HCT116 (cell line): ENCODE data around the gene SCAMP1. TPM values are rescaled to one million over a fixed set of nuclear protein-coding genes. Genes with fewer than 3 reads are reported as not detected.

Source experiments
- ATAC-seq: fragments of 200-7000 bp; cut with Tn5 transposase; 2 replicates; pipeline ENCODE4 v1.9.1; 2020; ENCODE audit warnings: mild to moderate bottlenecking, moderate library complexity
- BruUV-seq: library from RNA; stranded (reverse); fragments of 400-500 nt; replicated peaks from 2 replicates; lab custom pipeline; 2021; lab: Mats Ljungman, UMichigan
- CTCF ChIA-PET: fragments of 300-600 bp; sonication (Branson Sonifier 250); formaldehyde crosslinking; loops from one replicate; lab custom pipeline; 2021; ENCODE audit warnings: antibody characterized with exemption; lab: Charles Lee
- POLR2A ChIA-PET: fragments of 300-600, 350-600 bp; sonication (Branson Sonifier 250); formaldehyde crosslinking; loops from one replicate; lab custom pipeline; 2021; ENCODE audit warnings: antibody characterized with exemption; lab: Charles Lee
- RAD21 ChIA-PET, 2 experiments: fragments of 300-600 bp; sonication (Branson Sonifier 250); formaldehyde crosslinking; loops; one replicate each; lab custom pipeline; 2023; ENCODE audit warnings: low total read pairs in 2 of 2; ENCODE audit not compliant: uncharacterized antibody in 2 of 2, unreplicated experiment in 2 of 2, low non-redundant PET in 1 of 2; lab: Charles Lee
- DNase-seq: peaks from one replicate; pipeline ENCODE4 v3.0.0-alpha.2; 2010; ENCODE audit warnings: low read depth, low spot score
- H2AFZ ChIP-seq: fragments of 200-600 bp; shearing (Covaris generic), sonication (generic); 2 replicates; pipeline ENCODE4 v1.6.1; 2017; ENCODE audit warnings: low read depth, mixed run types, mixed read lengths, antibody characterized with exemption, low read length; ENCODE audit not compliant: poor library complexity, severe bottlenecking
- H3K27ac ChIP-seq: 2 replicates; pipeline ENCODE4 v1.5.1; 2012; ENCODE audit warnings: low read depth, low read length
- H3K27me3 ChIP-seq: fragments of 200-600 bp; sonication (generic); 2 replicates; pipeline ENCODE4 v1.6.1; 2016; ENCODE audit warnings: mixed run types, low read length, mixed read lengths; ENCODE audit not compliant: insufficient read depth
- H3K36me3 ChIP-seq, 2 experiments: fragments of 200-500 bp in 1 of 2; fragments of 200-600 bp in 1 of 2; sonication (Bioruptor generic) in 1 of 2; sonication (generic) in 1 of 2; 2 replicates each; pipeline versions ENCODE4 v1.5.1 to v1.6.1; 2014 to 2016; ENCODE audit warnings: low read length in 2 of 2, inconsistent platforms in 1 of 2, mixed read lengths in 1 of 2, mixed run types in 1 of 2; ENCODE audit not compliant: insufficient read depth in 2 of 2, control insufficient read depth in 1 of 2
- H3K4me1 ChIP-seq, 2 experiments: fragments of 200-600 bp in 1 of 2; sonication (generic) in 1 of 2; 2 replicates each; pipeline versions ENCODE4 v1.5.1 to v1.6.1; 2012 to 2017; ENCODE audit warnings: low read length in 2 of 2, inconsistent platforms in 1 of 2, mild to moderate bottlenecking in 1 of 2, mixed read lengths in 1 of 2, mixed run types in 1 of 2, moderate library complexity in 1 of 2; ENCODE audit not compliant: insufficient read depth in 2 of 2, control insufficient read depth in 1 of 2
- H3K4me2 ChIP-seq: fragments of 200-600 bp; sonication (generic); 2 replicates; pipeline ENCODE4 v1.6.1; 2017; ENCODE audit warnings: mixed run types, low read length, mixed read lengths
- H3K4me3 ChIP-seq, 2 experiments: fragments of 200-600 bp in 1 of 2; sonication (generic) in 1 of 2; replicated peaks in 1 of 2; 2 replicates each; pipeline ENCODE4 v1.5.1; 2011 to 2016; ENCODE audit warnings: low read length in 2 of 2, control low read depth in 1 of 2, low read depth in 1 of 2, mild to moderate bottlenecking in 1 of 2, mixed read lengths in 1 of 2, mixed run types in 1 of 2
- H3K79me2 ChIP-seq: fragments of 200-600 bp; sonication (generic); 2 replicates; pipeline ENCODE4 v1.6.1; 2017; ENCODE audit warnings: mild to moderate bottlenecking, mixed run types, low read length, moderate library complexity, mixed read lengths; ENCODE audit not compliant: insufficient read depth
- H3K9ac ChIP-seq: fragments of 200-600 bp; sonication (generic); 2 replicates; pipeline ENCODE4 v1.6.1; 2016; ENCODE audit warnings: low read length, mixed read lengths
- H3K9me2 ChIP-seq: fragments of 200-600 bp; sonication (generic), shearing (Covaris generic); 2 replicates; pipeline ENCODE4 v1.6.1; 2017; ENCODE audit warnings: mixed run types, mild to moderate bottlenecking, moderate library complexity; ENCODE audit not compliant: insufficient read depth
- H3K9me3 ChIP-seq, 2 experiments: fragments of 200-500 bp in 1 of 2; fragments of 200-600 bp in 1 of 2; sonication (Bioruptor generic) in 1 of 2; sonication (generic) in 1 of 2; 2 replicates each; pipeline ENCODE4 v1.6.1; 2014 to 2017; ENCODE audit warnings: low read length in 2 of 2, mixed read lengths in 2 of 2, inconsistent platforms in 1 of 2, low read depth in 1 of 2, mild to moderate bottlenecking in 1 of 2, mixed run types in 1 of 2, moderate library complexity in 1 of 2; ENCODE audit not compliant: control insufficient read depth in 1 of 2, insufficient read depth in 1 of 2
- H4K20me1 ChIP-seq: fragments of 200-600 bp; sonication (generic), shearing (Covaris generic); 2 replicates; pipeline ENCODE4 v1.6.1; 2017; ENCODE audit warnings: mixed run types, mild to moderate bottlenecking, moderate library complexity; ENCODE audit not compliant: insufficient read depth
- CBX3 ChIP-seq: IDR thresholded peaks from 2 replicates; pipeline ENCODE4 v1.6.1; 2012; ENCODE audit warnings: low read depth
- CEBPB ChIP-seq: IDR thresholded peaks from 2 replicates; pipeline ENCODE4 v1.6.1; 2012; ENCODE audit warnings: low read depth
- CTCF ChIP-seq, 3 experiments: fragments of 200-600 bp in 1 of 3; sonication (generic) in 1 of 3; IDR thresholded peaks in 2 of 3; conservative IDR thresholded peaks in 1 of 3; 2 replicates each; pipeline ENCODE4 v1.5.1; 2012 to 2017; ENCODE audit warnings: low read depth in 2 of 3, low read length in 2 of 3, antibody characterized with exemption in 1 of 3, borderline replicate concordance in 1 of 3, control low read depth in 1 of 3, mild to moderate bottlenecking in 1 of 3, mixed read lengths in 1 of 3, mixed run types in 1 of 3, moderate library complexity in 1 of 3; ENCODE audit not compliant: insufficient read depth in 1 of 3
- EGR1 ChIP-seq: IDR thresholded peaks from 2 replicates; pipeline ENCODE4 v1.6.1; 2012; ENCODE audit warnings: low read depth
- POLR2A ChIP-seq: IDR thresholded peaks from 2 replicates; pipeline ENCODE4 v1.7.0; 2011; ENCODE audit warnings: borderline replicate concordance; ENCODE audit not compliant: insufficient read depth, insufficient read length; ENCODE audit errors: extremely low read depth
- SP1 ChIP-seq: IDR thresholded peaks from 2 replicates; pipeline ENCODE4 v1.6.1; 2012; ENCODE audit warnings: low read depth
- SRF ChIP-seq: IDR thresholded peaks from 2 replicates; pipeline ENCODE4 v1.6.1; 2012; ENCODE audit warnings: low read depth
- intact Hi-C: fragments of 100-400 bp; cut with micrococcal nuclease; formaldehyde crosslinking; loops from 2 replicates; pipeline ENCODE4 v1.10.0; 2022
- total RNA-seq: library from RNA; stranded (reverse); gene quantifications from one replicate; pipeline ENCODE4 v1.2.1, GENCODE V29; 2021; ENCODE audit not compliant: unreplicated experiment

Gene SCAMP1
- total RNA-seq, 1 experiment from 2014 or later = 46.4 TPM

GRCh38 chr5:78504704-78505677 is 144.6 kb downstream of the SCAMP1 start (continued):
- TF ChIP-seq CBX3 = peak; percentile 53
- TF ChIP-seq CEBPB = no peak

- no peak overlapping the region for H3K4me2 ChIP-seq
- H2AFZ ChIP-seq = no peak overlapping the region
- H3K36me3 ChIP-seq = no peaks in the 10 kb centered on the region
- no peaks in the 10 kb centered on the region for H3K27me3 ChIP-seq
- H3K4me3 ChIP-seq = no peak overlapping the region
- POLR2A ChIA-PET = no interaction called here
- peaks cover 14 to 24% of the 10 kb centered on the region in 2 experiments; a peak in 3 of 4 replicates for H3K4me1 ChIP-seq
- no peaks in the 10 kb centered on the region for H4K20me1 ChIP-seq
- H3K9me3 ChIP-seq = no peaks in the 10 kb centered on the region
- no peaks in the 10 kb centered on the region; the same call in 1 of the 2 replicates for H3K79me2 ChIP-seq
- H3K9me2 ChIP-seq = no peaks in the 10 kb centered on the region
- no TSS peak for BruUV-seq
- CTCF ChIA-PET = interaction anchor here (0.9 kb wide), 1 partner anchor 460 kb away, joined by 3 read pairs; no protein-coding TSS in a partner anchor
- no peak for TF ChIP-seq SRF
- TF ChIP-seq POLR2A = no peak
- no peak overlapping the region for H3K9ac ChIP-seq
- DNase-seq = no peak
- intact Hi-C loops = no loop called here
- ATAC-seq = no peak
- RAD21 ChIA-PET = no interaction called here
- H3K27ac ChIP-seq = no peak overlapping the region
Observed at GRCh38 chr5:78505860-78506259, 145.4 kb downstream of the SCAMP1 start.

GRCh38 chr5:78506261-78507024 is 146.0 kb downstream of the SCAMP1 start:
- ChIA-PET RAD21 (no interaction called here), CTCF (no interaction called here), POLR2A (no interaction called here)
- intact Hi-C loops = no loop called here
- H3K4me1 ChIP-seq = peaks cover 14 to 24% of the 10 kb centered on the region in 2 experiments; a peak in 3 of 4 replicates
- no TSS peak for BruUV-seq
- no peak overlapping the region for H3K4me2 ChIP-seq
- H3K36me3 ChIP-seq = no peaks in the 10 kb centered on the region
- no peaks in the 10 kb centered on the region; the same call in 1 of the 2 replicates for H3K79me2 ChIP-seq
- no peak overlapping the region for H3K9ac ChIP-seq
- no peaks in the 10 kb centered on the region for H3K9me2 ChIP-seq
- TF ChIP-seq CTCF (IDR thresholded peaks at IDR 0.05 in 2 of 3, conservative IDR thresholded peaks at IDR 0.05 in 1 of 3; ENCODE audit: borderline replicate concordance in 1 of 3, insufficient read depth in 1 of 3, low read depth in 2 of 3, low read length in 2 of 3) = no peak
- no peak for TF ChIP-seq SP1
- no peak for TF ChIP-seq EGR1
- H2AFZ ChIP-seq = no peak overlapping the region
- no peak overlapping the region for H3K4me3 ChIP-seq
- no peak overlapping the region for H3K27ac ChIP-seq
- H4K20me1 ChIP-seq = no peaks in the 10 kb centered on the region
- no peaks in the 10 kb centered on the region for H3K27me3 ChIP-seq
- ATAC-seq (no peak), DNase-seq (no peak)
- no peaks in the 10 kb centered on the region for H3K9me3 ChIP-seq
